RWPE2 (cell line): ENCODE measurements around the gene RABGAP1L.

Source experiments
- ATAC-seq: fragments of 200-7000 bp; cut with Tn5 transposase; 3 replicates; pipeline ENCODE4 v1.9.1; 2021; ENCODE audit warnings: low read depth
- DNase-seq: peaks from one replicate; pipeline ENCODE4 v3.0.0-alpha.2; 2020; ENCODE audit warnings: low spot score
- H3K27ac ChIP-seq: fragments of 450-650 bp; 2 replicates; pipeline ENCODE4 v1.5.1; 2017; ENCODE audit warnings: mild to moderate bottlenecking; ENCODE audit not compliant: poor library complexity, severe bottlenecking
- H3K27me3 ChIP-seq: fragments of 250-450 bp; sonication (Bioruptor Pico); 2 replicates; pipeline ENCODE4 v1.5.1; 2021; ENCODE audit warnings: mild to moderate bottlenecking, moderate library complexity; ENCODE audit not compliant: insufficient read depth, poor library complexity, severe bottlenecking
- H3K36me3 ChIP-seq: fragments of 250-450 bp; sonication (Bioruptor Pico); 2 replicates; pipeline ENCODE4 v1.5.1; 2020; ENCODE audit warnings: low read depth, mild to moderate bottlenecking, moderate library complexity
- H3K4me1 ChIP-seq: fragments of 250-450 bp; sonication (Bioruptor Pico); 2 replicates; pipeline ENCODE4 v1.5.1; 2021; ENCODE audit warnings: mild to moderate bottlenecking, moderate library complexity; ENCODE audit not compliant: insufficient read depth, poor library complexity, severe bottlenecking
- H3K4me3 ChIP-seq: fragments of 250-450 bp; sonication (Bioruptor Pico); 2 replicates; pipeline ENCODE4 v1.5.1; 2021; ENCODE audit warnings: mild to moderate bottlenecking, moderate library complexity; ENCODE audit not compliant: severe bottlenecking
- H3K9me3 ChIP-seq: fragments of 250-450 bp; sonication (Bioruptor Pico); 2 replicates; pipeline ENCODE4 v1.5.1; 2021; ENCODE audit warnings: mild to moderate bottlenecking, moderate library complexity; ENCODE audit not compliant: severe bottlenecking
- CTCF ChIP-seq: fragments of 450-650 bp; IDR thresholded peaks from one replicate; pipeline ENCODE4 v1.5.1; 2017; ENCODE audit warnings: mild to moderate bottlenecking, moderate library complexity; ENCODE audit not compliant: poor library complexity, severe bottlenecking

The RABGAP1L gene

GRCh38 chr1:174265282-174265681 lies 106.0 kb downstream of the RABGAP1L start:
- H3K27me3 ChIP-seq, result no peaks in the 10 kb centered on the region
- H3K4me3 ChIP-seq, result no peak overlapping the region
- no peak overlapping the region for H3K27ac ChIP-seq
- ATAC-seq, result no peak
- no peak for TF ChIP-seq CTCF
- no peak for DNase-seq
- no peaks in the 10 kb centered on the region for H3K9me3 ChIP-seq
- H3K4me1 ChIP-seq, result no peaks in the 10 kb centered on the region
- no peaks in the 10 kb centered on the region for H3K36me3 ChIP-seq

- Histone ChIP-seq H3K4me3 (no peak overlapping the region), H3K36me3 (no peaks in the 10 kb centered on the region), H3K9me3 (no peaks in the 10 kb centered on the region), H3K27ac (no peak overlapping the region), H3K4me1 (no peaks in the 10 kb centered on the region), H3K27me3 (no peaks in the 10 kb centered on the region)
- no peak for ATAC-seq
- DNase-seq, result no peak
- no peak for TF ChIP-seq CTCF
These were observed 107.2 kb downstream of the RABGAP1L start for GRCh38 chr1:174266476-174266875.

- Histone ChIP-seq H3K4me3 (no peak overlapping the region), H3K4me1 (no peaks in the 10 kb centered on the region), H3K27me3 (no peaks in the 10 kb centered on the region), H3K27ac (no peak overlapping the region), H3K9me3 (no peaks in the 10 kb centered on the region), H3K36me3 (no peaks in the 10 kb centered on the region)
- no peak for ATAC-seq
- no peak for DNase-seq
- no peak for TF ChIP-seq CTCF
These were observed 107.8 kb downstream of the RABGAP1L start for GRCh38 chr1:174266991-174267612.

- Histone ChIP-seq H3K4me3 (no peak overlapping the region), H3K4me1 (no peaks in the 10 kb centered on the region), H3K9me3 (no peaks in the 10 kb centered on the region), H3K27ac (no peak overlapping the region), H3K27me3 (no peaks in the 10 kb centered on the region), H3K36me3 (no peaks in the 10 kb centered on the region)
- ATAC-seq, result no peak
- DNase-seq, result no peak
- TF ChIP-seq CTCF, result no peak
These were observed 110.8 kb downstream of the RABGAP1L start for GRCh38 chr1:174269989-174270651.

- ATAC-seq, result no peak
- no peaks in the 10 kb centered on the region for H3K4me1 ChIP-seq
These were observed 113.9 kb downstream of the RABGAP1L start for GRCh38 chr1:174273190-174273589.

More at GRCh38 chr1:174273190-174273589, 113.9 kb downstream of the RABGAP1L start:
- Histone ChIP-seq H3K9me3 (no peaks in the 10 kb centered on the region), H3K27me3 (no peaks in the 10 kb centered on the region), H3K4me3 (no peak overlapping the region), H3K27ac (no peak overlapping the region), H3K36me3 (peaks cover 8% of the 10 kb centered on the region; the same call in 1 of the 2 replicates)
- no peak for DNase-seq
- TF ChIP-seq CTCF, result no peak
